ENCODE data around the gene RPL7A. TPM values are rescaled to one million over a fixed set of nuclear protein-coding genes. Genes with fewer than 3 reads are reported as not detected.

Gene RPL7A
- total RNA-seq, 1 experiment from 2014 or later, result 2,747 TPM

DNA sequence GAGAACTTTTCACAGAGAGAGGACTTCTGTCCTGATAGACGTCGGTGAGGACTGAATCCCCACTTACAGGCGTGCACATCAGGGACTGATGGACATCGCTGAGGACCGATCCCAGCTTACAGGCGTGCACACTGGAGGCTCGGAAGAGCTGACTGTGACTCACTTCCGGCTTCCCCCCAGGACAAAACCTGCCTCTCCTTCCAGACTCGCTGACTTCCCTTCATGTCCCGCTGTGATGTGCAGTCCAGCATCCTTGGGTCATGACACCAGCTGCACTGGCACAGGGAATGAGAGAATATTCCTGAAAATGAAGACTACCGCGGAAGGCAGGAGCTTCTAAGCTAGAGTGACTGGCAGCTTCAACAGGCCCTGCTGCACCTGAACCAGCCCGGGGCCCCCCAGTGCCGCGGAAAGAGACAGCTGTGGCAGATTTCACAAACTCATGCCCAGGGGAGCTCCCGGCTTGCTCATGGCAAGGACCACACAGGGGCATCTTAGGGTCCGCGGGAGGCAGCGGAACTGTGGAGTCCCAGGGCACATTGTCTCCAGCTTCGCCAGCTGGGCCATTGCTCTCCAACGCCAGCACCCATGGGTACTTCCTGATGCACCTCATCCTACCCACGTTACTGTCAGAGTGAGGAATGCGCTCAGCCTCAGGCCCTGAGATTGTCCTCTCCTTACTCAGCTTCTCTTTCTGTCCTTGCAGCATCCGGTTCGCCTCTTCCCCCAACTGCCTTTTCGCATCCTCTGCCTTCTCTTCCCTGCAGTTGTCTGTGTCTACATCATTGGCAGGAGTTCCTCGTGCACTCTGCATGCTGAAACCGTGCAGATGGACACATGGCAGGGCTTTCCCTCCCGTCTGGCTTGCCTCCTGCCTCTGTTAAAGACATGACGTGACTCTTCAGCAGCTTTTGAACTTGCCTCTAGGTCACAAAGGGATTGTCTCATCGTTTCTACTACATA lies 41.5 kb upstream of the RPL7A start:
- Mint-ChIP-seq H3K4me3 (no peak overlapping the region), H3K36me3 (peaks cover 8% of the 10 kb centered on the region), H3K27me3 (ENCODE audit: low read depth) (peaks cover 15% of the 10 kb centered on the region), H3K9me3 (peaks cover 14% of the 10 kb centered on the region), H3K4me1 (no peaks in the 10 kb centered on the region), H3K27ac (no peak overlapping the region)
- ChIA-PET CTCF (interaction anchor here (1.2 to 1.5 kb wide), 3 partner anchors 14 to 120 kb away, joined by 6 to 15 read pairs (median 7); no protein-coding TSS in a partner anchor), POLR2A (no interaction called here)
- ATAC-seq (no peak), DNase-seq (ENCODE audit: low spot score) (no peak)
- TF ChIP-seq, protein P1, sequence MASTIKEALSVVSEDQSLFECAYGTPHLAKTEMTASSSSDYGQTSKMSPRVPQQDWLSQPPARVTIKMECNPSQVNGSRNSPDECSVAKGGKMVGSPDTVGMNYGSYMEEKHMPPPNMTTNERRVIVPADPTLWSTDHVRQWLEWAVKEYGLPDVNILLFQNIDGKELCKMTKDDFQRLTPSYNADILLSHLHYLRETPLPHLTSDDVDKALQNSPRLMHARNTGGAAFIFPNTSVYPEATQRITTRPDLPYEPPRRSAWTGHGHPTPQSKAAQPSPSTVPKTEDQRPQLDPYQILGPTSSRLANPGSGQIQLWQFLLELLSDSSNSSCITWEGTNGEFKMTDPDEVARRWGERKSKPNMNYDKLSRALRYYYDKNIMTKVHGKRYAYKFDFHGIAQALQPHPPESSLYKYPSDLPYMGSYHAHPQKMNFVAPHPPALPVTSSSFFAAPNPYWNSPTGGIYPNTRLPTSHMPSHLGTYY (CRISPR knock-in tag; IDR thresholded peaks at IDR 0.05), result no peak
- no peak for TF ChIP-seq HMGXB4 (CRISPR knock-in tag; IDR thresholded peaks at IDR 0.05)
- TF ChIP-seq EMX1 (CRISPR knock-in tag; IDR thresholded peaks at IDR 0.05), result no peak
- no peak for TF ChIP-seq ATF1 (CRISPR knock-in tag; IDR thresholded peaks at IDR 0.05)
- TF ChIP-seq MLX (CRISPR knock-in tag; IDR thresholded peaks at IDR 0.05), result no peak
- no peak for TF ChIP-seq JAZF1 (CRISPR knock-in tag; IDR thresholded peaks at IDR 0.05)
- TF ChIP-seq, protein P2, sequence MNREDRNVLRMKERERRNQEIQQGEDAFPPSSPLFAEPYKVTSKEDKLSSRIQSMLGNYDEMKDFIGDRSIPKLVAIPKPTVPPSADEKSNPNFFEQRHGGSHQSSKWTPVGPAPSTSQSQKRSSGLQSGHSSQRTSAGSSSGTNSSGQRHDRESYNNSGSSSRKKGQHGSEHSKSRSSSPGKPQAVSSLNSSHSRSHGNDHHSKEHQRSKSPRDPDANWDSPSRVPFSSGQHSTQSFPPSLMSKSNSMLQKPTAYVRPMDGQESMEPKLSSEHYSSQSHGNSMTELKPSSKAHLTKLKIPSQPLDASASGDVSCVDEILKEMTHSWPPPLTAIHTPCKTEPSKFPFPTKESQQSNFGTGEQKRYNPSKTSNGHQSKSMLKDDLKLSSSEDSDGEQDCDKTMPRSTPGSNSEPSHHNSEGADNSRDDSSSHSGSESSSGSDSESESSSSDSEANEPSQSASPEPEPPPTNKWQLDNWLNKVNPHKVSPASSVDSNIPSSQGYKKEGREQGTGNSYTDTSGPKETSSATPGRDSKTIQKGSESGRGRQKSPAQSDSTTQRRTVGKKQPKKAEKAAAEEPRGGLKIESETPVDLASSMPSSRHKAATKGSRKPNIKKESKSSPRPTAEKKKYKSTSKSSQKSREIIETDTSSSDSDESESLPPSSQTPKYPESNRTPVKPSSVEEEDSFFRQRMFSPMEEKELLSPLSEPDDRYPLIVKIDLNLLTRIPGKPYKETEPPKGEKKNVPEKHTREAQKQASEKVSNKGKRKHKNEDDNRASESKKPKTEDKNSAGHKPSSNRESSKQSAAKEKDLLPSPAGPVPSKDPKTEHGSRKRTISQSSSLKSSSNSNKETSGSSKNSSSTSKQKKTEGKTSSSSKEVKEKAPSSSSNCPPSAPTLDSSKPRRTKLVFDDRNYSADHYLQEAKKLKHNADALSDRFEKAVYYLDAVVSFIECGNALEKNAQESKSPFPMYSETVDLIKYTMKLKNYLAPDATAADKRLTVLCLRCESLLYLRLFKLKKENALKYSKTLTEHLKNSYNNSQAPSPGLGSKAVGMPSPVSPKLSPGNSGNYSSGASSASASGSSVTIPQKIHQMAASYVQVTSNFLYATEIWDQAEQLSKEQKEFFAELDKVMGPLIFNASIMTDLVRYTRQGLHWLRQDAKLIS (CRISPR knock-in tag; IDR thresholded peaks at IDR 0.05; ENCODE audit: borderline replicate concordance), result no peak
- TF ChIP-seq TP53 (CRISPR knock-in tag; IDR thresholded peaks at IDR 0.05), result no peak
- no peak for TF ChIP-seq RORB (CRISPR knock-in tag; IDR thresholded peaks at IDR 0.05)
- no peak for TF ChIP-seq ZNF671 (CRISPR knock-in tag; IDR thresholded peaks at IDR 0.05)
- TF ChIP-seq ZNF532 (CRISPR knock-in tag; IDR thresholded peaks at IDR 0.05; ENCODE audit: borderline replicate concordance), result no peak
- TF ChIP-seq USF2 (CRISPR knock-in tag; IDR thresholded peaks at IDR 0.05), result no peak
- no peak for TF ChIP-seq SOX15 (CRISPR knock-in tag; IDR thresholded peaks at IDR 0.05)
- TF ChIP-seq, protein P3, sequence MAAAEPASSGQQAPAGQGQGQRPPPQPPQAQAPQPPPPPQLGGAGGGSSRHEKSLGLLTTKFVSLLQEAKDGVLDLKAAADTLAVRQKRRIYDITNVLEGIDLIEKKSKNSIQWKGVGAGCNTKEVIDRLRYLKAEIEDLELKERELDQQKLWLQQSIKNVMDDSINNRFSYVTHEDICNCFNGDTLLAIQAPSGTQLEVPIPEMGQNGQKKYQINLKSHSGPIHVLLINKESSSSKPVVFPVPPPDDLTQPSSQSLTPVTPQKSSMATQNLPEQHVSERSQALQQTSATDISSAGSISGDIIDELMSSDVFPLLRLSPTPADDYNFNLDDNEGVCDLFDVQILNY (CRISPR knock-in tag; IDR thresholded peaks at IDR 0.05), result no peak
- TF ChIP-seq, protein P4, sequence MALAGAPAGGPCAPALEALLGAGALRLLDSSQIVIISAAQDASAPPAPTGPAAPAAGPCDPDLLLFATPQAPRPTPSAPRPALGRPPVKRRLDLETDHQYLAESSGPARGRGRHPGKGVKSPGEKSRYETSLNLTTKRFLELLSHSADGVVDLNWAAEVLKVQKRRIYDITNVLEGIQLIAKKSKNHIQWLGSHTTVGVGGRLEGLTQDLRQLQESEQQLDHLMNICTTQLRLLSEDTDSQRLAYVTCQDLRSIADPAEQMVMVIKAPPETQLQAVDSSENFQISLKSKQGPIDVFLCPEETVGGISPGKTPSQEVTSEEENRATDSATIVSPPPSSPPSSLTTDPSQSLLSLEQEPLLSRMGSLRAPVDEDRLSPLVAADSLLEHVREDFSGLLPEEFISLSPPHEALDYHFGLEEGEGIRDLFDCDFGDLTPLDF (CRISPR knock-in tag; IDR thresholded peaks at IDR 0.05), result no peak
- TF ChIP-seq, protein P5, sequence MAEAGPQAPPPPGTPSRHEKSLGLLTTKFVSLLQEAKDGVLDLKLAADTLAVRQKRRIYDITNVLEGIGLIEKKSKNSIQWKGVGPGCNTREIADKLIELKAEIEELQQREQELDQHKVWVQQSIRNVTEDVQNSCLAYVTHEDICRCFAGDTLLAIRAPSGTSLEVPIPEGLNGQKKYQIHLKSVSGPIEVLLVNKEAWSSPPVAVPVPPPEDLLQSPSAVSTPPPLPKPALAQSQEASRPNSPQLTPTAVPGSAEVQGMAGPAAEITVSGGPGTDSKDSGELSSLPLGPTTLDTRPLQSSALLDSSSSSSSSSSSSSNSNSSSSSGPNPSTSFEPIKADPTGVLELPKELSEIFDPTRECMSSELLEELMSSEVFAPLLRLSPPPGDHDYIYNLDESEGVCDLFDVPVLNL (CRISPR knock-in tag; IDR thresholded peaks at IDR 0.05; ENCODE audit: borderline replicate concordance, low read depth), result no peak
- no peak for TF ChIP-seq ETV6 (CRISPR knock-in tag; IDR thresholded peaks at IDR 0.05)
- TF ChIP-seq ZNF219 (CRISPR knock-in tag; IDR thresholded peaks at IDR 0.05; ENCODE audit: borderline replicate concordance), result no peak

All from WTC11 (cell line).